Sigmoid colon (tissue), 7 donors: ENCODE data around the gene GTF3C5. TPM values are rescaled to one million over a fixed set of nuclear protein-coding genes. Genes with fewer than 3 reads are reported as not detected.

Experiments
- DNase-seq: peaks from one replicate; pipeline ENCODE4 v3.0.0-alpha.2; 2019
- H3K27ac ChIP-seq, 4 donors: fragments of 200-600 bp; sonication (generic); one replicate each; pipeline ENCODE4 v1.5.1; 2016 to 2019; ENCODE audit warnings: mild to moderate bottlenecking in 1 of 4
- H3K27me3 ChIP-seq, 3 donors: fragments of 200-600 bp; sonication (generic); one replicate each; pipeline ENCODE4 v1.5.1; 2019; ENCODE audit warnings: mild to moderate bottlenecking in 1 of 3
- H3K36me3 ChIP-seq, 4 donors: fragments of 200-600 bp; sonication (generic); one replicate each; pipeline ENCODE4 v1.5.1; 2016 to 2019
- H3K4me1 ChIP-seq, 4 donors: fragments of 200-600 bp; sonication (generic); one replicate each; pipeline ENCODE4 v1.5.1; 2017 to 2019
- H3K4me3 ChIP-seq, 4 donors: fragments of 200-600 bp; sonication (generic); one replicate each; pipeline ENCODE4 v1.5.1; 2017 to 2019; ENCODE audit warnings: mild to moderate bottlenecking in 2 of 4, moderate library complexity in 1 of 4
- H3K9me3 ChIP-seq, 4 donors: fragments of 200-600 bp in 3 of 4; sonication (generic) in 3 of 4; one replicate each; pipeline versions ENCODE4 v1.5.1 to v1.6.1; 2013 to 2019
- EP300 ChIP-seq, 4 donors: sonication (generic); formaldehyde crosslinking; IDR thresholded peaks; one replicate each; pipeline ENCODE4 v1.6.1; 2017; ENCODE audit warnings: antibody characterized with exemption in 4 of 4
- POLR2A ChIP-seq, 2 donors: fragments of 450-650 bp; IDR thresholded peaks; one replicate each; pipeline ENCODE4 v1.6.1; 2016; ENCODE audit warnings: antibody characterized with exemption in 2 of 2, mild to moderate bottlenecking in 2 of 2, moderate library complexity in 2 of 2
- POLR2AphosphoS5 ChIP-seq, 4 donors: sonication (generic); formaldehyde crosslinking; IDR thresholded peaks; one replicate each; pipeline ENCODE4 v1.6.1; 2017; ENCODE audit warnings: antibody characterized with exemption in 4 of 4
- WGBS, 2 donors: extraction: QIAGEN DNeasy Blood & Tissue Kit; methylation state at CpG; one replicate each; pipeline ENCODE4 v1.1.7; 2013; 5-methylcytosine and 5-hydroxymethylcytosine counted together
- intact Hi-C: fragments of 100-400 bp; cut with DNase I; formaldehyde crosslinking; loops from one replicate; pipeline ENCODE4 v1.15.1; 2023
- polyA plus RNA-seq, 3 donors: library from polyadenylated mRNA; stranded (reverse); fragments of 200-250 nt; gene quantifications; one replicate each; pipeline ENCODE4 v1.2.3, GENCODE V29; 2013
- total RNA-seq, 4 donors: library from RNA; depleted of rRNA; stranded (reverse); fragments of >200 nt; gene quantifications; one replicate each; pipeline ENCODE4 v1.1.0, GENCODE V29; 2016
- TF ChIP-seq, protein P1 (sequence below), 4 experiments: fragments of 450-650 bp in 3 of 4; fragments of 200-600 bp in 1 of 4; IDR thresholded peaks; one replicate each; pipeline ENCODE4 v1.5.1; 2016 to 2019; ENCODE audit warnings: antibody characterized with exemption in 4 of 4, mild to moderate bottlenecking in 3 of 4, moderate library complexity in 2 of 4
- donor health status: healthy with polysubstance abuse.
- donor health status: Bipolar disorder and iron deficiency.
- donor health status: healthy.

The GTF3C5 gene
- total and polyA plus RNA-seq, 7 donors = 25.8 to 52.7 (median 47.1) TPM

DNA sequence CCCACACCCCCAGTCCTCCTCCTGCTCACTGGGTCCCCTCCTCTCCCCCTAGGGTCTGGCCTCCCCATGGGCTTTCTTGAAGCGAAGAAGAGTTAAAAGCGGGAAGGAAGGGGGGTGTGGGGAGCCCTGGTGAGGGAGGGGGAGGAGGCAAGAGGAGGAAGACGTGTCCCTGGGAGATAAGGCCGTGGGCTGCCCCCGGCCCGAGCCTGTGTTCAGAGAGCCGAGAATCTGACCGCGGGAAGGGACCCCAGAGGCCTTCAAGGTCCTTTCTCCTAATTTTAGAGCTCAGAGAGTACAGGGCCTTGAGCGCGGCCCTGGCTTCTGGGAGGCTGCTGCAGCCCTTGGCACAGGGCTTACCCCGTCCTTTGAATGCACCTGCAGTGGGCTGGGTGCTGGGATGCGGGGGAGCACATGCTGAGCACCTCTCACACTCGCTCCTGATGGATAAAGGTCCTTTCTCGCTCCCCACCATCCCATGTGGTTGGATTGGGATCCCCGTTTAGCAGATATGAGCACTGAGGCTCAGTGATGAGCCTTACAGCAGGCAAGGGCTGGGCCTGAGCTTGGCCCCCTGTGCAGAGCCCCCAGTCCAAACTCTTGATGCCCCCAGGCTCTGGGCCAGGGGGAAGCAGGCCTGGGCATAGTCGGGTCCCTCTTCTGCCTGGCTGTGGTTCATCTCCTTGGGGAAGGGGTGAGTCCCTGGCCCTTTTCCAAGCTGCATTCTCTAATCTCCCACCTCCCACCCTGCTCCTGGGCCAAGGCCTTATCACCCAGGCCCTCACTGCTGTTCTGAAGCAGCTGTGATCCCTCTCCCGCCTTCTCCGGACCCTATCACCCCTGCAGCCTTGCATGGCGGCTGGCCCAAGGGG, 46.4 kb upstream of the GTF3C5 start:
- no peaks in the 10 kb centered on the region for H3K36me3 ChIP-seq
- no peak for TF ChIP-seq POLR2A (IDR thresholded peaks at IDR 0.05)
- TF ChIP-seq, protein P1, sequence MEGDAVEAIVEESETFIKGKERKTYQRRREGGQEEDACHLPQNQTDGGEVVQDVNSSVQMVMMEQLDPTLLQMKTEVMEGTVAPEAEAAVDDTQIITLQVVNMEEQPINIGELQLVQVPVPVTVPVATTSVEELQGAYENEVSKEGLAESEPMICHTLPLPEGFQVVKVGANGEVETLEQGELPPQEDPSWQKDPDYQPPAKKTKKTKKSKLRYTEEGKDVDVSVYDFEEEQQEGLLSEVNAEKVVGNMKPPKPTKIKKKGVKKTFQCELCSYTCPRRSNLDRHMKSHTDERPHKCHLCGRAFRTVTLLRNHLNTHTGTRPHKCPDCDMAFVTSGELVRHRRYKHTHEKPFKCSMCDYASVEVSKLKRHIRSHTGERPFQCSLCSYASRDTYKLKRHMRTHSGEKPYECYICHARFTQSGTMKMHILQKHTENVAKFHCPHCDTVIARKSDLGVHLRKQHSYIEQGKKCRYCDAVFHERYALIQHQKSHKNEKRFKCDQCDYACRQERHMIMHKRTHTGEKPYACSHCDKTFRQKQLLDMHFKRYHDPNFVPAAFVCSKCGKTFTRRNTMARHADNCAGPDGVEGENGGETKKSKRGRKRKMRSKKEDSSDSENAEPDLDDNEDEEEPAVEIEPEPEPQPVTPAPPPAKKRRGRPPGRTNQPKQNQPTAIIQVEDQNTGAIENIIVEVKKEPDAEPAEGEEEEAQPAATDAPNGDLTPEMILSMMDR (IDR thresholded peaks at IDR 0.05) = no peak
- TF ChIP-seq POLR2AphosphoS5 (IDR thresholded peaks at IDR 0.05) = no peak
- TF ChIP-seq EP300 (IDR thresholded peaks at IDR 0.05) = no peak
- H3K9me3 ChIP-seq = no peaks in the 10 kb centered on the region
- no peak overlapping the region for H3K4me3 ChIP-seq
- peaks cover 0 to 52% (median 8%) of the 10 kb centered on the region in 3 donors for H3K27me3 ChIP-seq
- intact Hi-C loops = no loop called here
- 60 to 87% methylated on average over 20 of the region's 20 CpGs for WGBS, 2 donors
- no peak overlapping the region for H3K27ac ChIP-seq
- H3K4me1 ChIP-seq = no peaks in the 10 kb centered on the region
- DNase-seq = no peak

DNA sequence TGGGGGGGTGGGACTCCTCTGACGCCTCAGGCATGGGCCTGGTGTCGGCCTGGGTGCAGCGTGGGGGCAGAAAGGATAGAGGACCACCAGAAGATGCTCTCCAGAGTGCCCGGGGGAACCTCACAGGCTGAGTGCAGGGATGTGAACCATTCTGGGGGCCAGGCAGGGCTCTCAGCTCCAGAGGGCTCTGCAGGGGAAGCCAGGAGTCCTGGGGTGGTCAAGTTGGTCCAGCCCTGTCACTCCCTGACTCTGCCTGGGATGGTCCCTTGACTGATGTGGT, 45.8 kb upstream of the GTF3C5 start:
- H3K27me3 ChIP-seq = peaks cover 0 to 46% (median 3%) of the 10 kb centered on the region in 3 donors
- intact Hi-C loops = no loop called here
- no peak for DNase-seq
- no peak overlapping the region for H3K27ac ChIP-seq
- H3K36me3 ChIP-seq = no peaks in the 10 kb centered on the region
- TF ChIP-seq EP300 (IDR thresholded peaks at IDR 0.05) (no peak), POLR2A (IDR thresholded peaks at IDR 0.05) (no peak), POLR2AphosphoS5 (IDR thresholded peaks at IDR 0.05) (no peak)
- TF ChIP-seq, protein P1 (IDR thresholded peaks at IDR 0.05) = no peak
- 80 to 81% methylated on average over 4 of the region's 4 CpGs for WGBS, 2 donors
- no peaks in the 10 kb centered on the region for H3K4me1 ChIP-seq
- H3K9me3 ChIP-seq = no peaks in the 10 kb centered on the region
- H3K4me3 ChIP-seq = no peak overlapping the region

DNA sequence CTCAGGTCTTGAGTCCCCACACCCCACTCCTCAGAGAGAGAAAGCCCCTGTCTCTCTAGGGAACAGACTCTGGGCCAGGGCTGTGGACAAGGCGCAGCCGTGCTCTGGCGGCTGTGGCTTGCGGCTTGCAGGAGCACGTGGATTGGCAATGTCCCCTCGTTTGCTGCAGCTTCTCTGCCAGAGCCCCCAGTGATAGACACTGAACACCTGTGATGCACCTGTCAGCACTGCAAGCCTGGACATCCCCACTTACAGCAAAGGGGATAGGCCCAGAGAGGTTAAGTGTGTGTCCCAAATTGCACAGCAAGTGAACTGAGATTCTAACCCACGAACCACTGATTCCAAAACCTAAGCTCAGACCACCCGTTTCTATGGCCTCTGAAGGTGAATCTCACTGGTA, 45.3 kb upstream of the GTF3C5 start:
- no peak for DNase-seq
- Histone ChIP-seq H3K4me3 (no peak overlapping the region), H3K36me3 (no peaks in the 10 kb centered on the region), H3K27me3 (peaks cover 0 to 43% (median 0%) of the 10 kb centered on the region in 3 donors), H3K27ac (no peak overlapping the region), H3K4me1 (no peaks in the 10 kb centered on the region), H3K9me3 (no peaks in the 10 kb centered on the region)
- TF ChIP-seq POLR2A (IDR thresholded peaks at IDR 0.05) (no peak), EP300 (IDR thresholded peaks at IDR 0.05) (no peak), POLR2AphosphoS5 (IDR thresholded peaks at IDR 0.05) (no peak)
- TF ChIP-seq, protein P1 (IDR thresholded peaks at IDR 0.05) = no peak
- 73 to 85% methylated on average over 8 of the region's 8 CpGs for WGBS, 2 donors
- intact Hi-C loops = no loop called here

DNA sequence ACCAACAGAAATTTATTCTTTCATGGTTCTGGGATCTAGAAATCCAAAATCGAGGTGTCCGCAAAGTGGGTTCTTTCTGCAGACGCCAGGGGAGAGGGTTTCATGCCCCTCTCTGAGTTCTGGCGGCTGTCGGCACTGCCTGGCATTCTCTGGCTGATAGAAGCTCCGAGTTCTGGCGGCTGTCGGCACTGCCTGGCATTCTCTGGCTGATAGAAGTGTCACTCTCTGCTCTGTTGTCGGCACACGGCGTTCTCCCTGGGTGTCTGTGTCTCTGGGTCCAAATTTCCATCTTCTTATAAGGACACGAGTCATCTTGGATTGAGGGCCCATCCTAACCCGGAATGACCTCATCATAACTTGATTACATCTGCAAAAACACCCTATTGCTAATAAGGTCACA, 44.7 kb upstream of the GTF3C5 start:
- Histone ChIP-seq H3K4me1 (no peaks in the 10 kb centered on the region), H3K9me3 (no peaks in the 10 kb centered on the region), H3K4me3 (no peak overlapping the region), H3K36me3 (no peaks in the 10 kb centered on the region), H3K27me3 (peaks cover 0 to 42% (median 6%) of the 10 kb centered on the region in 3 donors), H3K27ac (no peak overlapping the region)
- no peak for DNase-seq
- intact Hi-C loops = no loop called here
- TF ChIP-seq EP300 (IDR thresholded peaks at IDR 0.05) (no peak), POLR2A (IDR thresholded peaks at IDR 0.05) (no peak), POLR2AphosphoS5 (IDR thresholded peaks at IDR 0.05) (no peak)
- TF ChIP-seq, protein P1 (IDR thresholded peaks at IDR 0.05) = no peak
- WGBS, 2 donors = 72 to 85% methylated on average over 13 of the region's 13 CpGs
